HepG2 (cell line): ENCODE data around the gene PRCD. TPM values are rescaled to one million over a fixed set of nuclear protein-coding genes. Genes with fewer than 3 reads are reported as not detected.
A peak's percentile ranks its signal among the peaks of the same experiment; 100 is the strongest.

Experiments
- HOXA5 ChIP-seq: sonication (generic); formaldehyde crosslinking; IDR thresholded peaks from 2 replicates; pipeline ENCODE4 v1.4.0; 2020; ENCODE audit warnings: missing genetic modification reagents
- KLF13 ChIP-seq: sonication (generic); formaldehyde crosslinking; IDR thresholded peaks from 2 replicates; pipeline ENCODE4 v1.4.0; 2020; ENCODE audit warnings: mild to moderate bottlenecking, missing genetic modification reagents
- NONO ChIP-seq, 2 experiments: fragments of 450-650 bp in 1 of 2; sonication (generic) in 1 of 2; formaldehyde crosslinking in 1 of 2; IDR thresholded peaks in 1 of 2; conservative IDR thresholded peaks in 1 of 2; 2 replicates each; pipeline versions ENCODE4 v1.6.1 to v1.8.0; 2017 to 2022; ENCODE audit warnings: mild to moderate bottlenecking in 1 of 2, missing genetic modification reagents in 1 of 2, moderate library complexity in 1 of 2
- POGK ChIP-seq: sonication (generic); formaldehyde crosslinking; conservative IDR thresholded peaks from 2 replicates; pipeline ENCODE4 v1.8.0; 2022; ENCODE audit warnings: mild to moderate bottlenecking, moderate library complexity, missing genetic modification reagents
- RCOR2 ChIP-seq: IDR thresholded peaks from 2 replicates; pipeline ENCODE4 v1.6.1; 2016; ENCODE audit warnings: missing biosample characterization, missing genetic modification reagents
- SAP130 ChIP-seq: IDR thresholded peaks from 2 replicates; pipeline ENCODE4 v1.6.1; 2016; ENCODE audit warnings: low read depth
- TEAD3 ChIP-seq: optimal IDR thresholded peaks from 2 replicates; pipeline ENCODE3; 2016; ENCODE audit warnings: borderline replicate concordance
- ZBTB34 ChIP-seq: sonication (generic); formaldehyde crosslinking; IDR thresholded peaks from 2 replicates; pipeline ENCODE4 v1.8.0; 2022; ENCODE audit warnings: mild to moderate bottlenecking, missing genetic modification reagents
- ZNF224 ChIP-seq: sonication (generic); formaldehyde crosslinking; IDR thresholded peaks from 2 replicates; pipeline ENCODE4 v1.5.0; 2020; ENCODE audit warnings: mild to moderate bottlenecking, missing genetic modification reagents
- ZNF317 ChIP-seq: sonication (generic); formaldehyde crosslinking; IDR thresholded peaks from 2 replicates; pipeline ENCODE4 v1.5.0; 2020; ENCODE audit warnings: mild to moderate bottlenecking, missing genetic modification reagents
- ZNF34 ChIP-seq: sonication (generic); formaldehyde crosslinking; IDR thresholded peaks from 2 replicates; pipeline ENCODE4 v1.4.0; 2020; ENCODE audit warnings: mild to moderate bottlenecking, missing genetic modification reagents, borderline replicate concordance
- ZNF513 ChIP-seq: sonication (generic); formaldehyde crosslinking; conservative IDR thresholded peaks from 2 replicates; pipeline ENCODE4 v1.5.0; 2020; ENCODE audit warnings: missing genetic modification reagents
- ZSCAN20 ChIP-seq: sonication (generic); formaldehyde crosslinking; IDR thresholded peaks from 2 replicates; pipeline ENCODE4 v1.4.0; 2020; ENCODE audit warnings: missing genetic modification reagents, mild to moderate bottlenecking, borderline replicate concordance
- polyA plus RNA-seq, 8 experiments: library from polyadenylated mRNA; depleted of rRNA in 3 of 8; stranded (reverse) in 7 of 8; unstranded in 1 of 8; fragments of >200 nt; fragmentation: Illumina TruSeq in 4 of 8; extraction: Trizol in 4 of 8; gene quantifications; 2 replicates each; pipeline versions ENCODE4 v1.2.1 to v1.2.3, GENCODE V29; 2011 to 2016; ENCODE audit warnings: low read depth in 4 of 8, missing spikeins in 1 of 8, mixed read lengths in 1 of 8; ENCODE audit not compliant: insufficient read depth in 1 of 8
- total RNA-seq, 5 experiments: library from RNA; depleted of rRNA; stranded (reverse); fragments of >200 nt; fragmentation: Illumina TruSeq; extraction: Trizol; gene quantifications; 2 replicates each; pipeline ENCODE4 v1.2.3, GENCODE V29; 2016; ENCODE audit warnings: low read depth in 1 of 5
- TF ChIP-seq, protein P1 (sequence below): sonication (generic); formaldehyde crosslinking; IDR thresholded peaks from 2 replicates; pipeline ENCODE4 v1.5.0; 2020; ENCODE audit warnings: mild to moderate bottlenecking, low read depth, missing genetic modification reagents, borderline replicate concordance
- TF ChIP-seq, protein P2 (sequence below): sonication (generic); formaldehyde crosslinking; IDR thresholded peaks from 2 replicates; pipeline ENCODE4 v1.4.0; 2020; ENCODE audit warnings: mild to moderate bottlenecking, missing genetic modification reagents
- TF ChIP-seq, protein P3 (sequence below): IDR thresholded peaks from 2 replicates; pipeline ENCODE4 v1.6.1; 2016; ENCODE audit warnings: missing biosample characterization, missing genetic modification reagents, low read depth
- TF ChIP-seq, protein P4 (sequence below): sonication (generic); formaldehyde crosslinking; IDR thresholded peaks from 2 replicates; pipeline ENCODE4 v1.8.1; 2023; ENCODE audit warnings: mild to moderate bottlenecking, missing genetic modification reagents, borderline replicate concordance

Gene PRCD
- total and polyA plus RNA-seq, 2 of the 13 experiments (the other 11 are each of a cell fraction or from before 2014, with no cell fraction given), result 0.51 TPM; not detected in 1

DNA sequence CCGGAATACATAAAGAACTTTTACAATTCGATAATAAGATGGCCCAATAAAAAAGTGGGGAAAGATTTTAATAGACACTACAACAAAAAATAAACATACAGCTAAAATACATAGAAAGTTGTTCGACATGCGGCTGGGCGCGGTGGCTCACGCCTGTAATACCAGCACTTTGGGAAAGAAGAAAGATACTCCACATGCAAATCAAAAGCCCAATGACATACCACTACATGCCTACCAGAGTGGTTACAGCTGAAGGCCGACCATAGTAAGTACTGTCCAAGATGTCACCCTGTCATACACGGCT is 9.3 kb downstream of the PRCD start (continued):
- TF ChIP-seq ZSCAN20 (CRISPR knock-in tag), result 0 out of 2 replicates have a peak, but pooled peaks have one; percentile 70
- TF ChIP-seq ZNF513 (CRISPR knock-in tag), result no peak
- TF ChIP-seq, protein P1, sequence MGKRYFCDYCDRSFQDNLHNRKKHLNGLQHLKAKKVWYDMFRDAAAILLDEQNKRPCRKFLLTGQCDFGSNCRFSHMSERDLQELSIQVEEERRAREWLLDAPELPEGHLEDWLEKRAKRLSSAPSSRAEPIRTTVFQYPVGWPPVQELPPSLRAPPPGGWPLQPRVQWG (CRISPR knock-in tag), result no peak
- no peak for TF ChIP-seq RCOR2 (CRISPR knock-in tag)
- TF ChIP-seq KLF13 (CRISPR knock-in tag), result no peak
- TF ChIP-seq, protein P2, sequence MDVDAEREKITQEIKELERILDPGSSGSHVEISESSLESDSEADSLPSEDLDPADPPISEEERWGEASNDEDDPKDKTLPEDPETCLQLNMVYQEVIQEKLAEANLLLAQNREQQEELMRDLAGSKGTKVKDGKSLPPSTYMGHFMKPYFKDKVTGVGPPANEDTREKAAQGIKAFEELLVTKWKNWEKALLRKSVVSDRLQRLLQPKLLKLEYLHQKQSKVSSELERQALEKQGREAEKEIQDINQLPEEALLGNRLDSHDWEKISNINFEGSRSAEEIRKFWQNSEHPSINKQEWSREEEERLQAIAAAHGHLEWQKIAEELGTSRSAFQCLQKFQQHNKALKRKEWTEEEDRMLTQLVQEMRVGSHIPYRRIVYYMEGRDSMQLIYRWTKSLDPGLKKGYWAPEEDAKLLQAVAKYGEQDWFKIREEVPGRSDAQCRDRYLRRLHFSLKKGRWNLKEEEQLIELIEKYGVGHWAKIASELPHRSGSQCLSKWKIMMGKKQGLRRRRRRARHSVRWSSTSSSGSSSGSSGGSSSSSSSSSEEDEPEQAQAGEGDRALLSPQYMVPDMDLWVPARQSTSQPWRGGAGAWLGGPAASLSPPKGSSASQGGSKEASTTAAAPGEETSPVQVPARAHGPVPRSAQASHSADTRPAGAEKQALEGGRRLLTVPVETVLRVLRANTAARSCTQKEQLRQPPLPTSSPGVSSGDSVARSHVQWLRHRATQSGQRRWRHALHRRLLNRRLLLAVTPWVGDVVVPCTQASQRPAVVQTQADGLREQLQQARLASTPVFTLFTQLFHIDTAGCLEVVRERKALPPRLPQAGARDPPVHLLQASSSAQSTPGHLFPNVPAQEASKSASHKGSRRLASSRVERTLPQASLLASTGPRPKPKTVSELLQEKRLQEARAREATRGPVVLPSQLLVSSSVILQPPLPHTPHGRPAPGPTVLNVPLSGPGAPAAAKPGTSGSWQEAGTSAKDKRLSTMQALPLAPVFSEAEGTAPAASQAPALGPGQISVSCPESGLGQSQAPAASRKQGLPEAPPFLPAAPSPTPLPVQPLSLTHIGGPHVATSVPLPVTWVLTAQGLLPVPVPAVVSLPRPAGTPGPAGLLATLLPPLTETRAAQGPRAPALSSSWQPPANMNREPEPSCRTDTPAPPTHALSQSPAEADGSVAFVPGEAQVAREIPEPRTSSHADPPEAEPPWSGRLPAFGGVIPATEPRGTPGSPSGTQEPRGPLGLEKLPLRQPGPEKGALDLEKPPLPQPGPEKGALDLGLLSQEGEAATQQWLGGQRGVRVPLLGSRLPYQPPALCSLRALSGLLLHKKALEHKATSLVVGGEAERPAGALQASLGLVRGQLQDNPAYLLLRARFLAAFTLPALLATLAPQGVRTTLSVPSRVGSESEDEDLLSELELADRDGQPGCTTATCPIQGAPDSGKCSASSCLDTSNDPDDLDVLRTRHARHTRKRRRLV, result 0 out of 2 replicates have a peak, but pooled peaks have one; percentile 4
- no peak for TF ChIP-seq ZNF317 (CRISPR knock-in tag)
- no peak for TF ChIP-seq POGK (CRISPR knock-in tag)
- TF ChIP-seq HOXA5, result 0 out of 2 replicates have a peak, but pooled peaks have one; percentile 19
- no peak for TF ChIP-seq ZNF224
- no peak for TF ChIP-seq SAP130 (CRISPR knock-in tag)
- no peak for TF ChIP-seq ZNF34 (CRISPR knock-in tag)
- no peak for TF ChIP-seq NONO (IDR thresholded peaks at IDR 0.05)
- TF ChIP-seq NONO (CRISPR knock-in tag; conservative IDR thresholded peaks at IDR 0.05), result peak; percentile 33; the same call in 1 of the 2 replicates
- peak; percentile 25 for TF ChIP-seq TEAD3
- TF ChIP-seq, protein P3, sequence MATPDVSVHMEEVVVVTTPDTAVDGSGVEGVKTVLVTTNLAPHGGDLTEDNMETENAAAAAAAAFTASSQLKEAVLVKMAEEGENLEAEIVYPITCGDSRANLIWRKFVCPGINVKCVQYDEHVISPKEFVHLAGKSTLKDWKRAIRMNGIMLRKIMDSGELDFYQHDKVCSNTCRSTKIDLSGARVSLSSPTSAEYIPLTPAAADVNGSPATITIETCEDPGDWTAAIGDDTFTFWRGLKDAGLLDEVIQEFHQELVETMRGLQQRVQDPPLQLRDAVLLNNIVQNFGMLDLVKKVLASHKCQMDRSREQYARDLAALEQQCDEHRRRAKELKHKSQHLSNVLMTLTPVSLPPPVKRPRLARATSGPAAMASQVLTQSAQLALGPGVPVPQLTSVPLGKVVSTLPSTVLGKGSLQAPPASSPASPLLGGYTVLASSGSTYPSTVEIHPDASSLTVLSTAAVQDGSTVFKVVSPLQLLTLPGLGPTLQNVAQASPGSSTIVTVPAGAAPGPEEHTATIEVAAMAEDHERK, result no peak
- TF ChIP-seq, protein P4, sequence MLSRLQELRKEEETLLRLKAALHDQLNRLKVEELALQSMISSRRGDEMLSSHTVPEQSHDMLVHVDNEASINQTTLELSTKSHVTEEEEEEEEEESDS (CRISPR knock-in tag), result no peak
- TF ChIP-seq ZBTB34 (CRISPR knock-in tag), result no peak
